B cell (primary cell): ENCODE measurements around the gene SLC16A1. TPM values are rescaled to one million over a fixed set of nuclear protein-coding genes. Genes with fewer than 3 reads are reported as not detected.

Experiments
- ATAC-seq: fragments of 200-7000 bp; cut with Tn5 transposase; one replicate; pipeline ENCODE4 v1.10.0; 2021; ENCODE audit warnings: low read depth, mild to moderate bottlenecking, moderate number of reproducible peaks, moderate library complexity
- CTCF ChIA-PET: fragments of 350-600 bp; sonication (Branson Sonifier 250); formaldehyde crosslinking; loops from one replicate; lab custom pipeline; 2021; ENCODE audit warnings: antibody characterized with exemption, inconsistent platforms; lab: Charles Lee
- POLR2A ChIA-PET: fragments of 350-600 bp; sonication (Branson Sonifier 250); formaldehyde crosslinking; loops from one replicate; lab custom pipeline; 2021; ENCODE audit warnings: antibody characterized with exemption; lab: Charles Lee
- DNase-seq: peaks from one replicate; pipeline ENCODE4 v3.0.0; 2013
- H2AFZ ChIP-seq: 2 replicates; pipeline ENCODE4 v1.6.1; 2012; ENCODE audit warnings: mild to moderate bottlenecking, low read depth, low read length; ENCODE audit not compliant: insufficient read depth, poor library complexity, severe bottlenecking
- H3K27ac ChIP-seq, 2 donors: 1 replicate in 1 of 2; 2 replicates in 1 of 2; pipeline ENCODE4 v1.5.1; 2012 to 2013; ENCODE audit warnings: low read length in 2 of 2, mild to moderate bottlenecking in 2 of 2, moderate library complexity in 1 of 2
- H3K27me3 ChIP-seq, 4 experiments: fragments of 200-600 bp in 1 of 4; sonication (generic) in 1 of 4; replicated peaks in 1 of 4; 1 replicate in 2 of 4; 2 replicates in 2 of 4; pipeline versions ENCODE4 v1.6.1 to v1.7.0; 2013 to 2016; ENCODE audit warnings: low read length in 3 of 4, mild to moderate bottlenecking in 2 of 4, mixed read lengths in 1 of 4, moderate library complexity in 1 of 4; ENCODE audit not compliant: insufficient read depth in 4 of 4, control insufficient read depth in 3 of 4; ENCODE audit errors: control extremely low read depth in 1 of 4
- H3K36me3 ChIP-seq, 2 experiments: replicated peaks in 1 of 2; 1 replicate in 1 of 2; 2 replicates in 1 of 2; pipeline versions ENCODE4 v1.6.1 to v1.7.1; 2013; ENCODE audit warnings: low read length in 1 of 2; ENCODE audit not compliant: insufficient read depth in 2 of 2, control insufficient read depth in 1 of 2; ENCODE audit errors: control extremely low read depth in 1 of 2, extremely low read depth in 1 of 2
- H3K4me1 ChIP-seq, 2 donors: fragments of 200-600 bp in 1 of 2; sonication (generic) in 1 of 2; 1 replicate in 1 of 2; 2 replicates in 1 of 2; pipeline versions ENCODE4 v1.5.1 to v1.6.1; 2013 to 2017; ENCODE audit warnings: low read length in 2 of 2; ENCODE audit not compliant: control insufficient read depth in 2 of 2, insufficient read depth in 2 of 2
- H3K4me2 ChIP-seq: replicated peaks from 2 replicates; pipeline ENCODE3; 2012; ENCODE audit warnings: mild to moderate bottlenecking, low read depth, low read length; ENCODE audit not compliant: poor library complexity, severe bottlenecking
- H3K4me3 ChIP-seq, 5 experiments: fragments of 200-600 bp in 1 of 5; sonication (generic) in 1 of 5; 1 replicate in 3 of 5; 2 replicates in 2 of 5; pipeline versions ENCODE4 v1.5.1 to v1.7.0; 2011 to 2016; ENCODE audit warnings: low read length in 4 of 5, mild to moderate bottlenecking in 4 of 5, low read depth in 2 of 5, control low read depth in 1 of 5, moderate library complexity in 1 of 5; ENCODE audit not compliant: insufficient read depth in 1 of 5; ENCODE audit errors: control extremely low read depth in 1 of 5, extremely low read depth in 1 of 5
- H3K79me2 ChIP-seq: fragments of 200-600 bp; sonication (generic); one replicate; pipeline ENCODE4 v1.6.0; 2016; ENCODE audit warnings: low read length; ENCODE audit not compliant: control insufficient read depth, insufficient read depth
- H3K9ac ChIP-seq: fragments of 200-600 bp; sonication (generic); 2 replicates; pipeline ENCODE4 v1.6.1; 2017; ENCODE audit warnings: mild to moderate bottlenecking, low read length, moderate library complexity
- H3K9me3 ChIP-seq, 3 donors: one replicate each; pipeline versions ENCODE4 v1.6.1 to v1.7.1; 2013; ENCODE audit warnings: low read length in 2 of 3; ENCODE audit not compliant: control insufficient read depth in 2 of 3, insufficient read depth in 1 of 3; ENCODE audit errors: control extremely low read depth in 1 of 3
- H4K20me1 ChIP-seq: 2 replicates; pipeline ENCODE4 v1.6.0; 2012; ENCODE audit warnings: mild to moderate bottlenecking, low read length; ENCODE audit not compliant: insufficient read depth, control insufficient read depth, poor library complexity, severe bottlenecking
- H3K27ac Mint-ChIP-seq: one replicate; pipeline ENCODE4 v1.8.0; 2021; ENCODE audit warnings: mixed read lengths
- H3K27me3 Mint-ChIP-seq: one replicate; pipeline ENCODE4 v1.8.0; 2021; ENCODE audit warnings: mixed read lengths
- H3K4me1 Mint-ChIP-seq: one replicate; pipeline ENCODE4 v1.8.0; 2021; ENCODE audit warnings: mixed read lengths
- H3K4me3 Mint-ChIP-seq: one replicate; pipeline ENCODE4 v1.8.0; 2021; ENCODE audit warnings: mixed read lengths
- H3K9me3 Mint-ChIP-seq: one replicate; pipeline ENCODE4 v1.8.0; 2022; ENCODE audit warnings: mixed read lengths; ENCODE audit not compliant: insufficient read depth
- CTCF ChIP-seq: fragments of 200-600 bp; IDR thresholded peaks from one replicate; pipeline ENCODE4 v1.8.0; 2022; ENCODE audit warnings: antibody characterized with exemption, mild to moderate bottlenecking
- EZH2 ChIP-seq: IDR thresholded peaks from 2 replicates; pipeline ENCODE4 v1.6.1; 2012; ENCODE audit warnings: borderline replicate concordance, low read depth, mild to moderate bottlenecking, moderate library complexity, low read length; ENCODE audit not compliant: insufficient read depth, poor library complexity, severe bottlenecking
- WGBS: methylation state at CpG from one replicate; pipeline ENCODE4 v1.1.5; 2013; ENCODE audit warnings: missing lambda C conversion rate; ENCODE audit not compliant: insufficient coverage; 5-methylcytosine and 5-hydroxymethylcytosine counted together
- intact Hi-C: fragments of 100-400 bp; cut with micrococcal nuclease; formaldehyde crosslinking; loops from one replicate; pipeline ENCODE4 v1.10.0; 2022
- polyA plus RNA-seq: library from polyadenylated mRNA; depleted of rRNA; stranded (reverse); fragments of >200 nt; gene quantifications from 2 replicates; pipeline ENCODE4 v1.2.3, GENCODE V29; 2012
- total RNA-seq, 2 donors: library from RNA; stranded (reverse); fragments of 120-200 nt in 1 of 2; gene quantifications; 1 replicate in 1 of 2; 2 replicates in 1 of 2; pipeline versions ENCODE4 v1.2.3 to v1.2.4, GENCODE V29; 2013 to 2022

The SLC16A1 gene
- total and polyA plus RNA-seq, 2 donors (not counting 1 experiment from before 2014, with no cell fraction given): 2.1 to 13.0 TPM

DNA sequence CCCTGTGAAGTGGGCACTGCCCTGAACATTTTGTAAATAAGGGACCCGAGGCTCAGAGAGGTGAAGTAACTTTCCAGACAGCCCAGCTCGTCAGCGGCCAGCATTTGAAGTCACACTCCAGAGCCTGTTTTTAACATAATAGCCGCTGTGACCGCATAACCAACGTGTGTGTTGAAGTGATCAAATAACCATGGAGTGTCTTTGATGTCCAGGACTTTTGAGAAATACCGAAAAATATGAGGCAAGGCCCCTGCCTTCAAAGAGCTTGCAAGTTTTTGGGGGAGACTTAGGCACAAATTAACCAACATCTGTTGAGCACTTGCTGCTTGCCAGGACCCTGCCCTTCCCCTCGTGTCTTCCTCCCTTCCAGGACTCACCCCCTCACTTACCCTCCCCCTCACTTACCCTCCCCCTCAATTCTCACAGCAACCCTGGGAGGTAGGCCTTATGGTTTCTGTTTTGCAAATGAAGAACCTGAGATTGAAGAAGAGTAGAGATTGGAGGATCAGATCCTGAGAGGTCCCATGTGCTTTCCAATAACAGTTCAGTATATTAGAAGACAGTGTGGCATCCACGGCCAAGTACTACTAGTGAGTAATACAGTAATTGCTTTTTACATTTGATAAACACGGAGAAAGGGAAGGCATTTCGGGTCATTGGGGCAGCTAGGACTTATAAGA lies 1.3 kb upstream of the SLC16A1 start:
- ChIA-PET POLR2A (no interaction called here), CTCF (interaction anchor here (1.4 kb wide), 1 partner anchor 115 kb away, joined by 9 read pairs; the partner anchor contains the start of gene LRIG2)
- H3K9me3 Mint-ChIP-seq: no peaks in the 10 kb centered on the region
- no peak for TF ChIP-seq EZH2
- TF ChIP-seq CTCF: no peak
- Histone ChIP-seq H4K20me1 (no peaks in the 10 kb centered on the region), H3K36me3 (peaks cover 4 to 9% of the 10 kb centered on the region in 2 experiments), H3K27ac (peak overlapping the region; percentile 88 to 92), H3K9ac (peak overlapping the region; percentile 75), H3K4me1 (peaks cover 26 to 30% of the 10 kb centered on the region in 2 donors), H3K27me3 (no peaks in the 10 kb centered on the region), H3K4me2 (peak overlapping the region; percentile 91), H2AFZ (peak overlapping the region; percentile 97), H3K9me3 (no peaks in the 10 kb centered on the region), H3K79me2 (peaks cover 27% of the 10 kb centered on the region), H3K4me3 (peak overlapping the region; percentile 9 to 97 (median 88))
- H3K4me3 Mint-ChIP-seq: peak overlapping the region; percentile 99
- H3K27ac Mint-ChIP-seq: peak overlapping the region; percentile 99
- peak; percentile 12 for ATAC-seq
- intact Hi-C loops: loop anchor here (2.0 to 10.0 kb wide), 10 partner anchors 116 to 1758 kb away; partner anchors contain the start of genes CAPZA1, HIPK1, LRIG2 and NRAS
- DNase-seq: peak; percentile 77
- WGBS: 28% methylated on average over 7 of the region's 11 CpGs
- H3K27me3 Mint-ChIP-seq: no peaks in the 10 kb centered on the region
- H3K4me1 Mint-ChIP-seq: peaks cover 51% of the 10 kb centered on the region
